BE2C (cell line): Measurements from ENCODE around the gene CFHR1.

ENCODE experiments used
- DNase-seq: peaks from one replicate; pipeline ENCODE4 v3.0.0-alpha.2; 2020
- H3K27me3 ChIP-seq: fragments of 250-450 bp; sonication (Bioruptor Pico); 2 replicates; pipeline ENCODE4 v1.5.1; 2020; ENCODE audit warnings: mild to moderate bottlenecking
- H3K36me3 ChIP-seq: fragments of 250-450 bp; sonication (Bioruptor Pico); 2 replicates; pipeline ENCODE4 v1.5.1; 2020; ENCODE audit warnings: mild to moderate bottlenecking
- H3K4me1 ChIP-seq: fragments of 250-450 bp; sonication (Bioruptor Pico); 2 replicates; pipeline ENCODE4 v1.5.1; 2020
- H3K4me3 ChIP-seq: 2 replicates; pipeline ENCODE4 v1.5.1; 2011; ENCODE audit warnings: low read depth, low read length
- H3K9me3 ChIP-seq: fragments of 250-450 bp; sonication (Bioruptor Pico); 2 replicates; pipeline ENCODE4 v1.5.1; 2020
- TF ChIP-seq, protein P1 (sequence below): IDR thresholded peaks from 2 replicates; pipeline ENCODE4 v1.5.1; 2012; ENCODE audit warnings: mild to moderate bottlenecking, low read depth, low read length

Gene CFHR1

GRCh38 chr1:196877964-196878363 is 58.4 kb downstream of the CFHR1 start:
- DNase-seq = peak; percentile 16
- H3K36me3 ChIP-seq = no peaks in the 10 kb centered on the region
- H3K4me1 ChIP-seq = no peaks in the 10 kb centered on the region
- peaks cover 37% of the 10 kb centered on the region for H3K27me3 ChIP-seq
- H3K4me3 ChIP-seq = no peak overlapping the region
- TF ChIP-seq, protein P1, sequence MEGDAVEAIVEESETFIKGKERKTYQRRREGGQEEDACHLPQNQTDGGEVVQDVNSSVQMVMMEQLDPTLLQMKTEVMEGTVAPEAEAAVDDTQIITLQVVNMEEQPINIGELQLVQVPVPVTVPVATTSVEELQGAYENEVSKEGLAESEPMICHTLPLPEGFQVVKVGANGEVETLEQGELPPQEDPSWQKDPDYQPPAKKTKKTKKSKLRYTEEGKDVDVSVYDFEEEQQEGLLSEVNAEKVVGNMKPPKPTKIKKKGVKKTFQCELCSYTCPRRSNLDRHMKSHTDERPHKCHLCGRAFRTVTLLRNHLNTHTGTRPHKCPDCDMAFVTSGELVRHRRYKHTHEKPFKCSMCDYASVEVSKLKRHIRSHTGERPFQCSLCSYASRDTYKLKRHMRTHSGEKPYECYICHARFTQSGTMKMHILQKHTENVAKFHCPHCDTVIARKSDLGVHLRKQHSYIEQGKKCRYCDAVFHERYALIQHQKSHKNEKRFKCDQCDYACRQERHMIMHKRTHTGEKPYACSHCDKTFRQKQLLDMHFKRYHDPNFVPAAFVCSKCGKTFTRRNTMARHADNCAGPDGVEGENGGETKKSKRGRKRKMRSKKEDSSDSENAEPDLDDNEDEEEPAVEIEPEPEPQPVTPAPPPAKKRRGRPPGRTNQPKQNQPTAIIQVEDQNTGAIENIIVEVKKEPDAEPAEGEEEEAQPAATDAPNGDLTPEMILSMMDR = no peak
- no peaks in the 10 kb centered on the region for H3K9me3 ChIP-seq
